HepG2 (cell line): ENCODE measurements around the gene MFRP. TPM values are rescaled to one million over a fixed set of nuclear protein-coding genes. Genes with fewer than 3 reads are reported as not detected.

Experiments
- CCDC6 ChIP-seq: sonication (generic); formaldehyde crosslinking; IDR thresholded peaks from 2 replicates; pipeline ENCODE4 v1.8.1; 2022; ENCODE audit warnings: mild to moderate bottlenecking, missing genetic modification reagents, moderate library complexity
- CHCHD3 ChIP-seq: sonication (generic); formaldehyde crosslinking; IDR thresholded peaks from 2 replicates; pipeline ENCODE4 v1.8.0; 2022; ENCODE audit warnings: mild to moderate bottlenecking, missing genetic modification reagents, moderate library complexity
- HCFC1 ChIP-seq: fragments of 150-350 bp; IDR thresholded peaks from 2 replicates; pipeline ENCODE4 v1.6.1; 2014; ENCODE audit warnings: low read depth, low read length
- HNRNPK ChIP-seq: fragments of 200-400 bp; formaldehyde crosslinking; IDR thresholded peaks from 2 replicates; pipeline ENCODE4 v1.6.1; 2018; ENCODE audit warnings: low read length, low read depth, moderate library complexity, mild to moderate bottlenecking; ENCODE audit not compliant: poor library complexity, severe bottlenecking
- KAT2B ChIP-seq: fragments of 150-350 bp; IDR thresholded peaks from 2 replicates; pipeline ENCODE4 v1.6.1; 2014; ENCODE audit warnings: low read depth, low read length, borderline replicate concordance
- MYC ChIP-seq: sonication (generic); formaldehyde crosslinking; IDR thresholded peaks from 2 replicates; pipeline ENCODE4 v1.9.0; 2021; ENCODE audit warnings: missing genetic modification reagents, borderline replicate concordance
- PCBP1 ChIP-seq: fragments of 200-400 bp; formaldehyde crosslinking; IDR thresholded peaks from 2 replicates; pipeline ENCODE4 v1.6.1; 2017; ENCODE audit warnings: mild to moderate bottlenecking, low read depth, low read length, borderline replicate concordance
- REPIN1 ChIP-seq: sonication (generic); formaldehyde crosslinking; IDR thresholded peaks from 2 replicates; pipeline ENCODE4 v1.8.0; 2022; ENCODE audit warnings: missing genetic modification reagents, low read depth, mild to moderate bottlenecking, borderline replicate concordance
- ZNF337 ChIP-seq: sonication (generic); formaldehyde crosslinking; IDR thresholded peaks from 2 replicates; pipeline ENCODE4 v1.5.1; 2020; ENCODE audit warnings: missing genetic modification reagents, low read depth, mild to moderate bottlenecking, borderline replicate concordance
- ZNF512B ChIP-seq: sonication (generic); formaldehyde crosslinking; IDR thresholded peaks from 2 replicates; pipeline ENCODE4 v1.5.1; 2020; ENCODE audit warnings: missing genetic modification reagents, mild to moderate bottlenecking, borderline replicate concordance
- ZNF737 ChIP-seq: sonication (generic); formaldehyde crosslinking; IDR thresholded peaks from 2 replicates; pipeline ENCODE4 v1.5.0; 2020; ENCODE audit warnings: missing genetic modification reagents, mild to moderate bottlenecking, borderline replicate concordance
- ZNF768 ChIP-seq: sonication (generic); formaldehyde crosslinking; IDR thresholded peaks from 2 replicates; pipeline ENCODE4 v1.4.0; 2020; ENCODE audit warnings: missing genetic modification reagents
- polyA plus RNA-seq, 8 experiments: library from polyadenylated mRNA; depleted of rRNA in 3 of 8; stranded (reverse) in 7 of 8; unstranded in 1 of 8; fragments of >200 nt; fragmentation: Illumina TruSeq in 4 of 8; extraction: Trizol in 4 of 8; gene quantifications; 2 replicates each; pipeline versions ENCODE4 v1.2.1 to v1.2.3, GENCODE V29; 2011 to 2016; ENCODE audit warnings: low read depth in 4 of 8, missing spikeins in 1 of 8, mixed read lengths in 1 of 8; ENCODE audit not compliant: insufficient read depth in 1 of 8
- total RNA-seq, 5 experiments: library from RNA; depleted of rRNA; stranded (reverse); fragments of >200 nt; fragmentation: Illumina TruSeq; extraction: Trizol; gene quantifications; 2 replicates each; pipeline ENCODE4 v1.2.3, GENCODE V29; 2016; ENCODE audit warnings: low read depth in 1 of 5
- TF ChIP-seq, protein P1 (sequence below): sonication (generic); formaldehyde crosslinking; IDR thresholded peaks from 2 replicates; pipeline ENCODE4 v1.4.0; 2020; ENCODE audit warnings: missing genetic modification reagents, borderline replicate concordance

The MFRP gene
- total and polyA plus RNA-seq, 2 of the 13 experiments (the other 11 are each of a cell fraction or from before 2014, with no cell fraction given) = not detected

- TF ChIP-seq, protein P1, sequence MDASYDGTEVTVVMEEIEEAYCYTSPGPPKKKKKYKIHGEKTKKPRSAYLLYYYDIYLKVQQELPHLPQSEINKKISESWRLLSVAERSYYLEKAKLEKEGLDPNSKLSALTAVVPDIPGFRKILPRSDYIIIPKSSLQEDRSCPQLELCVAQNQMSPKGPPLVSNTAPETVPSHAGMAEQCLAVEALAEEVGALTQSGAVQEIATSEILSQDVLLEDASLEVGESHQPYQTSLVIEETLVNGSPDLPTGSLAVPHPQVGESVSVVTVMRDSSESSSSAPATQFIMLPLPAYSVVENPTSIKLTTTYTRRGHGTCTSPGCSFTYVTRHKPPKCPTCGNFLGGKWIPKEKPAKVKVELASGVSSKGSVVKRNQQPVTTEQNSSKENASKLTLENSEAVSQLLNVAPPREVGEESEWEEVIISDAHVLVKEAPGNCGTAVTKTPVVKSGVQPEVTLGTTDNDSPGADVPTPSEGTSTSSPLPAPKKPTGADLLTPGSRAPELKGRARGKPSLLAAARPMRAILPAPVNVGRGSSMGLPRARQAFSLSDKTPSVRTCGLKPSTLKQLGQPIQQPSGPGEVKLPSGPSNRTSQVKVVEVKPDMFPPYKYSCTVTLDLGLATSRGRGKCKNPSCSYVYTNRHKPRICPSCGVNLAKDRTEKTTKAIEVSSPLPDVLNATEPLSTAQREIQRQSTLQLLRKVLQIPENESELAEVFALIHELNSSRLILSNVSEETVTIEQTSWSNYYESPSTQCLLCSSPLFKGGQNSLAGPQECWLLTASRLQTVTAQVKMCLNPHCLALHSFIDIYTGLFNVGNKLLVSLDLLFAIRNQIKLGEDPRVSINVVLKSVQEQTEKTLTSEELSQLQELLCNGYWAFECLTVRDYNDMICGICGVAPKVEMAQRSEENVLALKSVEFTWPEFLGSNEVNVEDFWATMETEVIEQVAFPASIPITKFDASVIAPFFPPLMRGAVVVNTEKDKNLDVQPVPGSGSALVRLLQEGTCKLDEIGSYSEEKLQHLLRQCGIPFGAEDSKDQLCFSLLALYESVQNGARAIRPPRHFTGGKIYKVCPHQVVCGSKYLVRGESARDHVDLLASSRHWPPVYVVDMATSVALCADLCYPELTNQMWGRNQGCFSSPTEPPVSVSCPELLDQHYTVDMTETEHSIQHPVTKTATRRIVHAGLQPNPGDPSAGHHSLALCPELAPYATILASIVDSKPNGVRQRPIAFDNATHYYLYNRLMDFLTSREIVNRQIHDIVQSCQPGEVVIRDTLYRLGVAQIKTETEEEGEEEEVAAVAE = no peak
- TF ChIP-seq CCDC6 (CRISPR knock-in tag) (no peak), CHCHD3 (no peak), HNRNPK (peak; percentile 86), HCFC1 (no peak), ZNF768 (no peak), REPIN1 (CRISPR knock-in tag) (no peak), PCBP1 (0 out of 2 replicates have a peak, but pooled peaks have one; percentile 49), ZNF512B (CRISPR knock-in tag) (no peak), ZNF337 (no peak), ZNF737 (CRISPR knock-in tag) (no peak), MYC (CRISPR knock-in tag) (no peak), KAT2B (no peak)
These were observed 4.7 kb upstream of the MFRP start (continued) for GRCh38 chr11:119351232-119351631.
